Ascending aorta (tissue), 2 donors: Measurements from ENCODE around the gene SPRN. TPM values are rescaled to one million over a fixed set of nuclear protein-coding genes. Genes with fewer than 3 reads are reported as not detected.
A peak's percentile ranks its signal among the peaks of the same experiment; 100 is the strongest.

Source experiments
- DNase-seq, 2 donors: peaks; one replicate each; pipeline ENCODE4 v3.0.0-alpha.2; 2019; ENCODE audit warnings: low spot score in 2 of 2
- H3K27ac ChIP-seq, 2 donors: fragments of 200-600 bp; sonication (generic); one replicate each; pipeline ENCODE4 v1.5.1; 2016 to 2017; ENCODE audit warnings: mild to moderate bottlenecking in 1 of 2
- H3K27me3 ChIP-seq: fragments of 200-600 bp; sonication (generic); one replicate; pipeline ENCODE4 v1.5.1; 2017
- H3K36me3 ChIP-seq, 2 donors: fragments of 200-600 bp; sonication (generic); one replicate each; pipeline ENCODE4 v1.5.1; 2016
- H3K4me1 ChIP-seq, 2 donors: fragments of 200-600 bp; sonication (generic); one replicate each; pipeline ENCODE4 v1.5.1; 2016 to 2017; ENCODE audit warnings: mild to moderate bottlenecking in 1 of 2
- H3K4me3 ChIP-seq, 2 donors: fragments of 200-600 bp; sonication (generic); one replicate each; pipeline ENCODE4 v1.5.1; 2016 to 2017; ENCODE audit warnings: mild to moderate bottlenecking in 1 of 2
- H3K9me3 ChIP-seq, 2 donors: fragments of 200-600 bp; sonication (generic); one replicate each; pipeline ENCODE4 v1.5.1; 2016
- CTCF ChIP-seq, 3 experiments: fragments of 200-600 bp in 2 of 3; fragments of 450-650 bp in 1 of 3; sonication (generic) in 2 of 3; IDR thresholded peaks; one replicate each; pipeline ENCODE4 v1.5.1; 2016 to 2019; ENCODE audit warnings: antibody characterized with exemption in 3 of 3, mild to moderate bottlenecking in 1 of 3, moderate library complexity in 1 of 3
- intact Hi-C: fragments of 100-400 bp; cut with DNase I; formaldehyde crosslinking; loops from one replicate; pipeline ENCODE4 v1.15.1; 2023
- total RNA-seq: library from RNA; depleted of rRNA; stranded (reverse); fragments of >200 nt; gene quantifications from one replicate; pipeline ENCODE4 v1.1.0, GENCODE V29; 2016

SPRN gene
- total RNA-seq, 1 donor from 2014 or later, result not detected

- H3K9me3 ChIP-seq, result no peaks in the 10 kb centered on the region
- intact Hi-C loops, result loop anchor here (1.0 to 5.0 kb wide), 4 partner anchors 16 to 133 kb away; partner anchors contain the start of genes ECHS1, PAOX, TUBGCP2 and ZNF511
- peak overlapping the region; percentile 85 to 97 for H3K4me3 ChIP-seq
- H3K36me3 ChIP-seq, result peaks cover 11 to 32% of the 10 kb centered on the region in 2 donors
- no peaks in the 10 kb centered on the region for H3K27me3 ChIP-seq
- DNase-seq, result no peak
- TF ChIP-seq CTCF (IDR thresholded peaks at IDR 0.05), result no peak
- H3K4me1 ChIP-seq, result peaks cover 0 to 14% of the 10 kb centered on the region in 2 donors
- H3K27ac ChIP-seq, result peak overlapping the region; percentile 68 to 82
These were observed 29.6 kb downstream of the SPRN start for GRCh38 chr10:133394801-133395221.

- peak in 2 of 3 experiments; percentile 22 to 30 for TF ChIP-seq CTCF (IDR thresholded peaks at IDR 0.05)
- DNase-seq, result peak; percentile 58 to 95
- H3K9me3 ChIP-seq, result no peaks in the 10 kb centered on the region
- H3K27ac ChIP-seq, result peak within 1 kb of the TSS; percentile 68 to 82
- peak within 1 kb of the TSS; percentile 85 to 97 for H3K4me3 ChIP-seq
- intact Hi-C loops, result loop anchor here (1.0 to 5.0 kb wide), 4 partner anchors 15 to 132 kb away; partner anchors contain the start of genes ECHS1, PAOX, TUBGCP2 and ZNF511
- H3K4me1 ChIP-seq, result peaks cover 0 to 14% of the 10 kb centered on the region in 2 donors
- H3K36me3 ChIP-seq, result peaks cover 7 to 29% of the 10 kb centered on the region in 2 donors
- H3K27me3 ChIP-seq, result no peaks in the 10 kb centered on the region
These were observed 30.3 kb downstream of the SPRN start, which contains the start of gene MTG1 for GRCh38 chr10:133394064-133394663. Gene MTG1 (plus strand): TSS chr10:133394157. CDS start chr10:133394221, 64 bp downstream.

GRCh38 chr10:133393401-133394063 is 30.9 kb downstream of the SPRN start:
- Histone ChIP-seq H3K4me1 (peaks cover 0 to 14% of the 10 kb centered on the region in 2 donors), H3K36me3 (peaks cover 3 to 22% of the 10 kb centered on the region in 2 donors), H3K27ac (peak overlapping the region in 1 of 2 donors; percentile 82), H3K27me3 (no peaks in the 10 kb centered on the region), H3K9me3 (no peaks in the 10 kb centered on the region), H3K4me3 (peak overlapping the region; percentile 85 to 97)
- no peak for DNase-seq
- TF ChIP-seq CTCF (IDR thresholded peaks at IDR 0.05), result no peak
- intact Hi-C loops, result loop anchor here (1.0 to 5.0 kb wide), 4 partner anchors 14 to 131 kb away; partner anchors contain the start of genes ECHS1, PAOX, TUBGCP2 and ZNF511

GRCh38 chr10:133391761-133392518 is 32.5 kb downstream of the SPRN start:
- H3K27ac ChIP-seq, result no peak overlapping the region
- DNase-seq, result no peak
- intact Hi-C loops, result loop anchor here (5.0 kb wide), 2 partner anchors 85 to 130 kb away; partner anchors contain the start of genes TUBGCP2 and ZNF511
- no peak overlapping the region for H3K4me3 ChIP-seq
- H3K27me3 ChIP-seq, result no peaks in the 10 kb centered on the region
- no peaks in the 10 kb centered on the region for H3K9me3 ChIP-seq
- H3K4me1 ChIP-seq, result peaks cover 0 to 14% of the 10 kb centered on the region in 2 donors
- H3K36me3 ChIP-seq, result peaks cover 0 to 11% of the 10 kb centered on the region in 2 donors
- no peak for TF ChIP-seq CTCF (IDR thresholded peaks at IDR 0.05)

- Histone ChIP-seq H3K27ac (no peak overlapping the region), H3K4me3 (no peak overlapping the region), H3K36me3 (peaks cover 0 to 7% of the 10 kb centered on the region in 2 donors), H3K9me3 (no peaks in the 10 kb centered on the region), H3K27me3 (no peaks in the 10 kb centered on the region), H3K4me1 (peaks cover 0 to 14% of the 10 kb centered on the region in 2 donors)
- no peak for TF ChIP-seq CTCF (IDR thresholded peaks at IDR 0.05)
- no peak for DNase-seq
- intact Hi-C loops, result loop anchor here (5.0 kb wide), 2 partner anchors 84 to 129 kb away; partner anchors contain the start of genes TUBGCP2 and ZNF511
These were observed 33.2 kb downstream of the SPRN start for GRCh38 chr10:133391249-133391635.
